HG03060 (cell line): ENCODE data around the gene HGS.
"Not testable (repeated sequence)": the region's sequence is repeated elsewhere in the genome, so short reads cannot be mapped to it uniquely, and the experiment has no call there.

Source experiments
- ATAC-seq: cut with Tn5 transposase; IDR thresholded peaks from one replicate; pipeline ENCODE4 v1.9.1; 2021; ENCODE audit warnings: low read depth, moderate number of reproducible peaks; ENCODE audit not compliant: unreplicated experiment

HGS gene

GRCh38 chr17:81738801-81739393 lies 55.1 kb downstream of the HGS start:
- no peak for ATAC-seq

- not testable (repeated sequence) for ATAC-seq
Measured at GRCh38 chr17:81739593-81739992, 55.8 kb downstream of the HGS start.

DNA sequence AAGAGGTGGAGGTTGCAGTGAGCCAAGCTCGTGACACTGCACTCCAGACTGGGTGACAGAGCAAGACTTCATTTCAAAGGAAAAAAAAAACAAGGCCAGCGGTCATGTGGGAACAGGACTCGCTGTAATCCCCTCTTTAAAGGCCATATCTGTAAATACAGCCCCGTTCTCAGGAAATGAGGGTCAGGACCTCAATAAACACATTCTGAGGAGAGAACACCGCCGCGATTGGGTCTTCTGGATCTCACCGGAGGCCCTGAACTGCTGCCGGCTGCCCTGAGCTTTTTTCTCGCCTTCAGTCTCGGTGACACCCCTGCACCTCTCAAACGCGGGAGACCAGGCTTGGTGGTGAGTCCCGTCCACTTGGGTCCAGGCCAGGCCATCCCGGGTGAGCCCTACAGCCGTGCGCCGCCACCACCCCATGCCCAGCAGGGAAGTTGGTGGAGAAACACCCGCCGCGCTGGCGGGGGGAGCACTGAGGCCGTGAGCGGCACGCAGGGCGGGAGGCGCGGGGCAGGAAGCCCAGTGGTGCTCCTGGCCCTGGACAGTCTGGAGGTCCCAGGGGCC lies 56.7 kb downstream of the HGS start:
- ATAC-seq: no peak

DNA sequence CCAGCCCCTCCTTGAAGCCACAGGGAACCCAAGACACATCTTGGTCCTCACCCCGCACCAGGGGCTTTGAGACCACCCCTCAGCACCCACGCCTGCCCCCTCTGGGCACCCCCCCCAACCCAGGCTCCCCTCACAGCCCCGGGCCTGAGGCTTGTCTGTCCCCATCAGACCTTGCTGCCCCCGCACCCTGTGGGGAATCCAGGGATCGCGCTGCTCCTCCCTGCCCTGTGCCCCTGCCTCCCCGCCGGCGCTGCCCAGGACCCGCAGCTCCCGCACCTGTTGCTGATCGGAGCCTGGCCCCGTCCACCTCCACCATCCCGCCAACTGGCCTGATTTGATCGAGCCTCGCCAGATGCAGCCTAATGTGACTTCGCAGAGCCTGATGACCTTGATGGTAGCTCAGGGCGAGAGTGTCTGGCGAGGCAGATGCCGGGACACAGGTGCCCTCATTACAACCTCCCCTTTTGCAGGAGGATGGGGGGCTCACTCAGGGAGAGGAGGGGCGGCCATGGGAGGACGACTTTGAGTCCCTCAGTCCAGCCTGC lies 57.3 kb downstream of the HGS start:
- ATAC-seq: no peak

GRCh38 chr17:81741594-81742452 lies 58.0 kb downstream of the HGS start:
- no peak for ATAC-seq
